Osteocyte (in vitro differentiated cells): ENCODE measurements around the gene AGXT. TPM values are rescaled to one million over a fixed set of nuclear protein-coding genes. Genes with fewer than 3 reads are reported as not detected.

Source experiments
- DNase-seq: peaks from one replicate; pipeline ENCODE4 v3.0.0; 2021; ENCODE audit warnings: mixed read lengths; ENCODE audit not compliant: unreplicated experiment; ENCODE audit errors: extremely low spot score
- H3K27ac Mint-ChIP-seq: one replicate; pipeline ENCODE4 v1.8.0; 2021; ENCODE audit warnings: mild to moderate bottlenecking, mixed read lengths; ENCODE audit not compliant: unreplicated experiment
- H3K27me3 Mint-ChIP-seq: one replicate; pipeline ENCODE4 v1.8.0; 2021; ENCODE audit warnings: mixed read lengths; ENCODE audit not compliant: unreplicated experiment
- H3K36me3 Mint-ChIP-seq: one replicate; pipeline ENCODE4 v1.8.0; 2021; ENCODE audit warnings: mixed read lengths; ENCODE audit not compliant: unreplicated experiment
- H3K4me1 Mint-ChIP-seq: one replicate; pipeline ENCODE4 v1.8.0; 2021; ENCODE audit warnings: mixed read lengths; ENCODE audit not compliant: unreplicated experiment
- H3K4me3 Mint-ChIP-seq: one replicate; pipeline ENCODE4 v1.8.0; 2021; ENCODE audit warnings: mild to moderate bottlenecking, moderate library complexity, mixed read lengths; ENCODE audit not compliant: unreplicated experiment
- H3K9me3 Mint-ChIP-seq: one replicate; pipeline ENCODE4 v1.8.0; 2021; ENCODE audit warnings: mixed read lengths; ENCODE audit not compliant: unreplicated experiment
- total RNA-seq: library from RNA; stranded (reverse); gene quantifications from 2 replicates; pipeline ENCODE4 v1.2.1, GENCODE V29; 2021
- TF ChIP-seq, protein P1 (sequence below): fragments of 200-600 bp; sonication (generic); IDR thresholded peaks from 2 replicates; pipeline ENCODE4 v1.5.0; 2021; ENCODE audit warnings: antibody characterized with exemption, mild to moderate bottlenecking, moderate library complexity

AGXT gene
- total RNA-seq, 1 donor from 2014 or later = not detected

DNA sequence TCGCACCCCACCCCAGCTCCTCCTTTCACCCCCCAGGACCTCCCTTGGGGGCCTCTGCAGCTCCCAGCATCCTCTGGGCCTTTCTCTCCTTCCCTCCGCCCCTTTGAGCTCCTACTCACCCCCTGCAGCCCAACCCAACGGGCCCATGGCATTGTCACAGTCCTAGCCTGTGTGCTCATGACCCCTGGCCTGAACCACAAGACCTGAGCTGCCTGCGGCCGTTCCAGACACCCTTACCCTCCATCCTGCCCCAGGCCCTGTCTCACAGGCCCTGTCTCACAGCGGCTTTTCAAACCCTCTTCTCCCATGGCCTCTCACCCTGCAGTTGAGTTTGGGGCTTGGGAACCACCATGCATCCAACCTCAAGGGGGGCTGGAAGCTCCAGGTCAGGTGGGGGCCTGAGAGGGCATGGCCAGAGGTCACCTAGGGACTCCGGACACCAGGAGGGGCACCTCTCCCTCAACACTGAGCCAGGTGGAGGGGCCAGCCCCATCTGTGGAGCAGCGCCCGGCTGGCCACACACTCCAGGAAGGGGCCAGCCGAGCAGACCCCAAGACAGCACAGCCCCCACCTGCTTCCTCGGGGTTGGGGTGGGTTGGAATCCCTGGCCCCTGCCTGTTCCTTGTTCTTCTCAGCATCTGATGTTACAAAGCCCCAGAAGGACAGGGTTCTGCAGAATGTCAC lies 20.4 kb downstream of the AGXT start:
- H3K4me1 Mint-ChIP-seq = peaks cover 2% of the 10 kb centered on the region
- peaks cover 6% of the 10 kb centered on the region for H3K27me3 Mint-ChIP-seq
- H3K4me3 Mint-ChIP-seq = no peak overlapping the region
- no peak for DNase-seq
- no peaks in the 10 kb centered on the region for H3K9me3 Mint-ChIP-seq
- no peak overlapping the region for H3K27ac Mint-ChIP-seq
- no peaks in the 10 kb centered on the region for H3K36me3 Mint-ChIP-seq
- TF ChIP-seq, protein P1, sequence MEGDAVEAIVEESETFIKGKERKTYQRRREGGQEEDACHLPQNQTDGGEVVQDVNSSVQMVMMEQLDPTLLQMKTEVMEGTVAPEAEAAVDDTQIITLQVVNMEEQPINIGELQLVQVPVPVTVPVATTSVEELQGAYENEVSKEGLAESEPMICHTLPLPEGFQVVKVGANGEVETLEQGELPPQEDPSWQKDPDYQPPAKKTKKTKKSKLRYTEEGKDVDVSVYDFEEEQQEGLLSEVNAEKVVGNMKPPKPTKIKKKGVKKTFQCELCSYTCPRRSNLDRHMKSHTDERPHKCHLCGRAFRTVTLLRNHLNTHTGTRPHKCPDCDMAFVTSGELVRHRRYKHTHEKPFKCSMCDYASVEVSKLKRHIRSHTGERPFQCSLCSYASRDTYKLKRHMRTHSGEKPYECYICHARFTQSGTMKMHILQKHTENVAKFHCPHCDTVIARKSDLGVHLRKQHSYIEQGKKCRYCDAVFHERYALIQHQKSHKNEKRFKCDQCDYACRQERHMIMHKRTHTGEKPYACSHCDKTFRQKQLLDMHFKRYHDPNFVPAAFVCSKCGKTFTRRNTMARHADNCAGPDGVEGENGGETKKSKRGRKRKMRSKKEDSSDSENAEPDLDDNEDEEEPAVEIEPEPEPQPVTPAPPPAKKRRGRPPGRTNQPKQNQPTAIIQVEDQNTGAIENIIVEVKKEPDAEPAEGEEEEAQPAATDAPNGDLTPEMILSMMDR = no peak

DNA sequence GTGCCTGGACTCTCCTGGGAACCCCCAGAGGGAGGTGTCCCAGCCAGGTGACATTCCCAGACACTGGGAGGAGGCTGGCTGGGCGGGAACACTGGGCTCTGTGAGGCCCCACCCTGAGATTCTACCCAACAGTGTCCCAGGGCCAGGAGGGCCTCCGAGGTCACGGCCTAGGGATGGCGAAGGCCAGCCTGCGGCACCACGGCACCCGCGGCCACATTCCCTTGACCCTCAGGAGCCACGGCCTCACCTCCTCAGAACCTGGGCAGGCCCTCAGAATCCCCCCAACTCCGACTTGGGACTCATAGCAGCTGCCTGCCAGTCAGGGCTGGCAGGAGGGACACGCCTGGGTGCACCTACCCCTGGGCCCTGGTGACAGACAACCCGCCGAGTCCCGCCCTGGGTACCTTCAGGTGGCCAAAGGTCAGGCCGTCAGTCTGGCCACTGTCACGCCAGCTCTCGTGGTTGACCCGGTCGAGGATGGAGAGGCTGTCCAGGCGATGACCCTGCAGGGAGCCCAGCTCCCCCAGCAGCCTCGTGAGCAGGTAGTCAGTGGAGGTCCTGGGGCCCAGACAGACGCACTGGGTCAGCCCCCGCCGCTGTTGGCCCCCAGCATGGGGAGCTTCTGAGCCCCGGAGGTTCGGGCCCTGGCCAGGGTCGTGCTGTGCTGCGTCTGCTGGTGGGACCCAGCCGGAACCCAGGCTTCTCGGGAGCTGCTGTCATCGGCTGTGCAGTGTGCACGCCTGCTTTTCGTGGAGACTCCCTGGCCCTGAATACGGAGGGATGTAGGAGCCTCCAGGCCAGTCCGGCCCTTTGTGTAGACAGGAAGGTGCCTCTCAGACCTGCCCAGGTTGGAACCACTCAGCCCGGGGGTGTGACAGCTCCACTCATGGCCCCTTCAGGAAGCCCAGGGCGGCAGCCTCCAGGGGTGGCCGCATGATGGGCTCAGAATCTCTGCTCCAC lies 21.3 kb downstream of the AGXT start:
- Mint-ChIP-seq H3K9me3 (no peaks in the 10 kb centered on the region), H3K27ac (no peak overlapping the region), H3K4me1 (peaks cover 2% of the 10 kb centered on the region), H3K4me3 (no peak overlapping the region), H3K36me3 (no peaks in the 10 kb centered on the region), H3K27me3 (peaks cover 6% of the 10 kb centered on the region)
- TF ChIP-seq, protein P1 = no peak
- DNase-seq = no peak

DNA sequence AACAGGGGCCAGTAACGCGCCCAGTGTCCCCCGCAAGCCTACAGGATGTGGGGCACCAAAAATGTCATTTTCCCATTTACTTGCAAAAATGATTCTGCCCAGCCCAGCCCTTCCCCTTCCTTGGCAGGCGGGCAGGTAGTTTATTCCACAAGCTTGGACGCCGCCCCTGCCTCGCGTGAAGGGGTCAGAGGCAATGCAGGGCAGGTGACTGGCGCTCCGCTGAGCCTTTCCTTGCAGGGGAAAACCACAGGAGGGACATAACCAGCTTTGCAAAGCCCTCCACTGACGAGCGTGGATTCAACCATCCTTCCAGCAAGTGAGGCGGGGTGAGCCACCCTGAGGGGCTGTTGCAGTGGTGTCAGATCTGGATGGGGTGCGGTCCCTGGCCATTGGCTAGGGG lies 22.1 kb downstream of the AGXT start:
- Mint-ChIP-seq H3K27ac (no peak overlapping the region), H3K4me3 (no peak overlapping the region), H3K4me1 (peaks cover 2% of the 10 kb centered on the region), H3K9me3 (no peaks in the 10 kb centered on the region), H3K27me3 (peaks cover 5% of the 10 kb centered on the region), H3K36me3 (no peaks in the 10 kb centered on the region)
- TF ChIP-seq, protein P1 = no peak
- no peak for DNase-seq

DNA sequence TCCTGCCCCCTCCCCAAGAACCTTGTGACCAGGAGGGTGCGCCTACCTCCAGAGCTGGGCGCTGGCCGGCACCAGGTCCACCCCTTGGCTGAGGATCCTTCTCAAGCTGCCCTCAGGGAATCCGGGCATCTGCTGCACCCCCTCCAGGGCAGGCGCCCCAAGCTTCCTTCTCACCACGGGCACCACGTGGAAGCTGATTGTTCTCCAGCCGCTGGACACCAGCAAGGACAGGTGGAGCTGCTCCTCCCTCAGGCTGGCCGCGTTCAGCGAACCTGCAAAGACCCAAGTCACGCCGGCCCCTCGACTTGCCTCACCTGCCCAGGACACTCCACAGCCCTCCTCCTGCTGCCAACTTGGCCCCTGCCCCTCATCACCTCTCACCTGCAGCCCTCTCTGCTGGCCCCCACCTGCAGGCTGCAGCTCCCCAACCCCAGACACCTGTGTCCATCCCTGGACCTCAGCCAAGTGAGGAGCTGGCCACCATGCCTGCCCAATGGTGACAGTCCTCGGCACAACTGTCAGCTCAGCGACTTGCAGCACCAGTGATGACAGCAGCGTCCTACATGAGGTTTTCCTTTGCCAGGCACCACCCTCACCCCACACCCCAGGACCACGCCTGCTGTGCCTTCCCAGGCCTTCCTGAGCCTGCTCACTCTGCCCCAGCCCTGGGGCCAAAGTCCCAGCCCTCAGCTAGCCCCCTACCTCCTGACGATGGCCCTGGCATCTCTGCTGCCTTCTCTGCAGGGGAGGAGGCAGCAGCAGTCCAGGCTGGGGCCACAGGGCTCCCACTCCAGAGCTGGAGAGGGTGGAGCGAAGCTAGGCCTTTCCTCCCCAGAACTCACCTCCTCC lies 23.1 kb downstream of the AGXT start:
- Mint-ChIP-seq H3K4me1 (peaks cover 2% of the 10 kb centered on the region), H3K36me3 (no peaks in the 10 kb centered on the region), H3K4me3 (no peak overlapping the region), H3K27me3 (no peaks in the 10 kb centered on the region), H3K27ac (no peak overlapping the region), H3K9me3 (no peaks in the 10 kb centered on the region)
- DNase-seq = no peak
- TF ChIP-seq, protein P1 = no peak
